GM21825 (cell line): ENCODE data around the gene CCR7.

Experiments used
- ATAC-seq: cut with Tn5 transposase; IDR thresholded peaks from one replicate; pipeline ENCODE4 v1.9.1; 2021; ENCODE audit warnings: mild to moderate bottlenecking, moderate library complexity; ENCODE audit not compliant: unreplicated experiment

Gene CCR7

DNA sequence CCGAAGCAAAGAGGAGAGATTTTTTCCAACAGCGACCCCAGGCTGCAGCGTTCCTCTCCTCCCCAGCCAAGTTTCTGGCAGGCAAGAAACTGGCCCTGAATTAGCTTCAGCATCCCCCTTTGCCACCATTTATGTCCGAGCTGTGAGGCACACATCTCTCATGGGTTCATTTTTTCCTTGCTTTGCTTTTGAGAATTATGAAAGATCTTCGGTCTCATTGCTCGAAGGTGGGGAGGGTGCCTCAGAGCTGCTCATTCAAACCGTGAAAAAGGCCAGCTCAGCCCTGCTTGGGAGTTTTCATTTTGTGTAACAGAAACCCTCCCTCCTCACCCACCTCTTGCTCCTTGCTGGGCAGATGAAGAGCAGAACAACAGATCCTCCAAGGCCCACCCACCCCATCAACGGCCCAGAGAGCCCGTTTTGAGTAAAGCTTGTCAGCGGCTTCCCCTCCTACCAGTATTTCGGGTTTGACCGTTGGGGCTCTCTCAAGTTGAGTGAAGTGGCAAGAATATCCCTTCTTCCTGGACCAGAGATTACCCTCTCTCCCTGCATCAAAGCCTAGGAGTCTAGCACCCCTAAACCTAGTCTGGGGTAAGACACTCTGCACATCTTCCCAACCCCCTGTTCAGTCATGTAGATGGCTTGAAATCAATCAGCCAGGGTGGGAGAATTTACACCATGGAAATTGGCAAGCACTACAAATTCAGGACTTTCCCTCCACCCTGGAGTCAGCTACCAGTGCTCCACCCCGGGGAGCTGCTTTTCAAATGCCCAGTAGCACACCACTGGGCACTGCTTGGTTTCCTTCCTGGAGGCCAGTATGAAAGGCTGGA, 1.8 kb downstream of the CCR7 start:
- no peak for ATAC-seq

DNA sequence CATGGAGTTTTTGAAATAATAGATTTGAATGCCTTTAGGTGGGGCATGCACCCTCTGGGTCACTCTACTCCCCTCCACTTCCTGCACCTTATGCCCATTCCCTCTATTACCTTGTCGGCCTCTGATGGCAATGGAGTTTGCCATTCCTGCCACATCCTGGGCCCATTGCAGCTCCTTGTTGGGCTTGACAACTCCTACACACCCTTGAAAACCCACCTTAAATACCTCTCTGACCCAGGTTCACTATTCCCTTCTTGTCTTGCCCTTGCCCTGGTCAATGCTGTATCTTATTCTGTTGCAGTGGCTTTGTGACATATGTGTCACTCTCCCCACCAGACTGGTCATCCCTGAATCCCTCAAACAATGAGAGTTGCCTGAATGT, 2.4 kb downstream of the CCR7 start:
- ATAC-seq, result no peak

DNA sequence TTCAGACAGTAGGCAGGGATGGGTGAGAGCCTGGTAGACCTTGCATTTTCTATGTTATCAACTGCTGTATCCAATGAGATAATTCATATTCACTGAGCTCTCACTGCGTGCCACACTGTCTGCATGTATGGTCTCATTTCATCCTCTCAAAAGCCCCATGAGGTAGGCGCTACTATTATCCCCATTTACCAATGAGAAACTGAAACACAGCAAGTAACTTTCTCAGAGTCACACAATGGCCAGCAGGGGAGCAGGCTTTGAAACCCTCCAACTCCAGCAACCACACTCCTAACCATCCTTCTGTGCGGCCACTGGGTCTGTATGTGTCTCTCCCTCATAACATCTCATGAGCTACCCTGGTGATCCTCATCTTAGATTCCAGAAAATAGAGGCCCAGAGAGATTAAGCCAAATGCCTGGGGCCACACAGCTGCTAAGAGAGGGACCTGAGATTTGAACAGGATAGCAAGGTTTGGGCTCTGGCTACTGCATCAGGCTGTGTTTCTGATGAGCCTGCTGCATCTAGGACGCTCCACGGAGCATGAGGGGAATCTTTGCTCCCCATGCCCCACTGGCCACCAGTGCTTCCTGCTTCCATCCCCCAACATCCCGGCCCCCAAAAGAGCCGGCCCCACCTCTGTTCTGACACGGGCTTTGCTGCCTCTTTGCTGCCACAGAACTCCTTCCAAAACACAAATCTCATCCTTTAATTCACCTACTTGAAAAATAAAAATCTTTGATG, 3.2 kb downstream of the CCR7 start:
- no peak for ATAC-seq

DNA sequence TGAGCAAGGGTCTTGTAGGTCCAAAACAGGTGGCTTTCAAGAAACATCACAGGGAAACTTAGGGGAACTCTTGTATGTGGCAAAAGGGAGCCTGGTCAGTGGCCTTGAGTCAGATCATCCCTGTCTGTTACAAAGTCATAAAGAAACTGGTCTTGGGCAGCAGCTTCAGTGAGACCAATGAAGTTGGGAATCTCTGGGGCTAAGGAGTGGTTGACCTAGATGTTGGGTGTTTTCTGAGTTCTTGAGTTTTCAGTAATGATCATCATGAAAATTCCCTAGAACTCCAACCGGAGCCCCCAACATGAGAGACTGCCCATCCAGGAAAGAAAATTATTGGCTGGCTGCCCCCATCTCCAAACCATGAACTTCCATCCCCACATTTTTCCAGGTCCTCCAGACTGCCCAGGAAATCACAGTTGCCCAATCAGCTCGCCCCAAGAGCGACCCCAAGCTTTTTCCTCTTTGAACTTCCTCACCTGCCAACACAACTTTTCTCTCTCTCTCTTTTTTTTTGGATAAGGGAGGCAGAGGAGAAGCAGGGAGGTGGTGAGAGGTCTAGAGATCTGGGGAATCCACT, 3.9 kb downstream of the CCR7 start:
- peak; percentile 14 for ATAC-seq

DNA sequence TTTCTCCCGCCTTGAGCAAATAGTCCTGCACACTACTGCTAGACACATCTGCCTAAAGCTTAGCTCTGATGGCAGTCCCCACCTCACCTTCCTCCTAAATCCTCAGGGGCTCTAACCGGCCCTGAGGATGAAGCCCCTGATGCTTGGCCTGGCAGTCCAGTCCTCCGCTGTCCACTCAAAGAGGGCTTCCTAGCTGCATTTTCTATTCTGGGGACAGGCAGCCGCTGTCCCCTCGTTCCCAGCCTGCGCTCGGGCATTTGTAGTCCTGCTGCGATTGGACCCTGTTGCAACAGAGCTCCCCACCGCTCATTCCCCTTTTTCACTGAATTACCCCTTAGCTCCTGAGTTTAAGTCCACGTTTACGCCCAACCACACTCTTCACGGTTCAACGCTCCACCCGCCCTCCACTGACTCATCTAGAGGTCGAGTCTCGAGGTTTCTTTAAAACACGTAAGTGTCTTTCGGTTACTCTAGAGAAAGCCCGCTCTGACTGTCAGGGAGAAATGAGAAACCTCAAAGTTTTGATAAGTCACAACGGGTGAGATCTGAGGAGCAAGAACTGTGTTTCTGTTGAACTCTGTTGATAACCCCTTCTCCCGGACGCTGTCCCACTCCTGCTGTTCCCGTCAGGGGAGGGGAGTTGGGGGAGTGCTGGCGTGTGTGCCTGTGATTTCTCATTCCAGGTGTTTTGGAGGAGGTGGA, 4.5 kb downstream of the CCR7 start:
- peak; percentile 38 for ATAC-seq

DNA sequence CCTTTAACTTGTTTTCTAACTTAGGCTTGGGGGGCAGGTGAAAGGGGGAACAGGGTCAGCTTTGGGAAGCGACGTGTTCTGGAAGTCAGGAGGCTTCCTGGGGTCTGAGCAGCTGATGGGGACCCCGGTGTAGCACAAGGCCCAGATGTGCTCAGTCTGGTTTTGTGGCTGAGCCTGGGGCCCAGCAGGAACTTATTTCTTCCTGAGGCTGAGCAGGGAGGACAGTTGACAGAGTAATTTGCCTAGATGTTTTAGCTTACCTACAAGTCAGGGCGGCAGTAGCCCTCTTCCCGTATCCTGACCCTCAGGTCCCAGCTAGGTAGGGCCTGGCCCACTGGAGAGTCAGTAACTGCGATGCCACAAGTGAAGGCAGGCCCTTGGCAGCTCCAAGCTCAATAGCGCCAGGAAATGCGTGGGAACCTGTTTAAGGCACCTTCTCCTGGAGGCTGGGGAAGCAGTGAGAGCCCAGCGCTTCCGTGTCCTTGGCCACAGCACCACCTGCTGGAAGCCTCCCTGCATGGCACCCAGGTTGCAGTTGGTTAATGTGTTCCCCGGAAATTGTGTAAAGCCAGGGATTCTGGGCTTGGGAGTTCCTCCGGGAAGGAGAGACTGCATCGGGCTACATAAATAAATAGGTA, 5.2 kb downstream of the CCR7 start:
- ATAC-seq, result peak; percentile 29

DNA sequence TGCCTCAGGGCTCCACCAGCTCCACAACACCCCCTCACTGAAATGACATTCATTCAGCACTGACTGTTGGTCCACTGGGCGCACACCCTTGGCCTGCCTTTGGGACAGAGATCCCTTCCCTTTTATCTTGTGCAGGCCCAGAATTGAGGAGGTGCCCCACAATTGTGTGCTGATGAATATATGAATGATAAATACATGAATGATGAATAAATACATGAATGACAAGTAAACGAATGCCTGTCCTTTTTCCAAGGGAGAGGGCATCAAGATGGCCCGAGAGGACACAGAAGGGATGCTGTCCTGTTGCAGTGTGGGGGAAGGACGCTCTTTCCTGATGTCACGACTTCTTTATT, 5.7 kb downstream of the CCR7 start:
- ATAC-seq, result no peak

DNA sequence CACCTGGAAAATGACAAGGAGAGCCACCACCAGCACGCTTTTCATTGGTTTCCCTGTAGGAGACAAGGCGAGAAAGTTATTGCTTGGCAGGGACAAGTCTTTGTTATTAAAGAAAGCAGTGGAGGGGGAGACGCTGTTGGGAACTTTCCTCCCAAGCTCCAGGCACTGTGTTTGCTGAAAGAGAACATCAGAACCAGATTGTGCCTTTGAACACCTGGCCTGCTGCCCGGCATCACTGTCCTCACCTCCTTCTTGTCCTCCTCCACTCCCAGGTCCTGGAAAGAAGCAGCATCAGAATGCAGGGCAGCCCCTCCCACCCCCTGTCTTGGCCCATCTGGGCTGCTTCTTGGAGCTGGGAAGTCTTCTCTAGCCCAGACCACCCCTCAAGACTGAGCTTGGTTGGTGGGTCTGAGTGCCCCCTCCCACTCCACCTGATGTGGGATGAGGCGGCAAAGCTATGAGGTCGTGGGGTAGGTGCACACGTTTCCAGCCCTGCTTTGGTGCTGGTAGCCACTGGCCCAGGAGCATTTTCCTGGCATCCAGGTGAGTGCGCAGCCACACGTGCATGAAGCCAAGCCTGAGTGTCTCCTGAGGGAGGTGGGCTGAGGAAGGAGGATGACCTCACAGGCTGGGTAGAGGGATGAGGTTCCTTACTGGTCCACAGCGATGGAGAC, 6.2 kb downstream of the CCR7 start:
- no peak for ATAC-seq

DNA sequence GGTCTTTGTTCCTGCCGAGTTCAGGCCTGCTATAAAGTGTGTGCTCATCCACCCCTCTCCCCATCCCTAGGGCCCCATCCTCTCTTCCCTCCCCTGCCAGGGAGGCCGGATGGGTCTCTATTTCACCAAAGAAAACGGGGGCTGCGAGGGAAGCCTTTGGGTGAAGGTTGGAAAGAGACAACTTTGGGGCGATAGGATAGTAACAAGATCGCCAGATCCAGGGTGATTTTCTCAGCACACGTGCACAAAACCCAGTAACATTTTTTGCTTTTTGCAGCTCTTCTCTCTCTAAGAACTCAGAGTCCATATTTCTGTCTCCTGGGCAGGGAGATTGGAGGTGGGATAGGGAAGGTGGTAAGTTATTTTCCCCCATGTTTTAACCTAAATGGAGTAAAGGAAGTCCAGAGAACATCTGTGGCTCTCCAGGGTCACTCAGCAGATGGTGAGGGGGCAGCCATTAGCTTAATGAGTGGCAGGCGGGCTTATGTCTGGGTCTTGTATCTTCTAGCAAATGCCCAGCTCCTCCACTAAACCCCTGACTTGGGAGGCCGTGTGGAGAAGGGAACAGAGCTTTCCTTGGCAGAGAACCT, 6.9 kb downstream of the CCR7 start:
- ATAC-seq, result no peak

DNA sequence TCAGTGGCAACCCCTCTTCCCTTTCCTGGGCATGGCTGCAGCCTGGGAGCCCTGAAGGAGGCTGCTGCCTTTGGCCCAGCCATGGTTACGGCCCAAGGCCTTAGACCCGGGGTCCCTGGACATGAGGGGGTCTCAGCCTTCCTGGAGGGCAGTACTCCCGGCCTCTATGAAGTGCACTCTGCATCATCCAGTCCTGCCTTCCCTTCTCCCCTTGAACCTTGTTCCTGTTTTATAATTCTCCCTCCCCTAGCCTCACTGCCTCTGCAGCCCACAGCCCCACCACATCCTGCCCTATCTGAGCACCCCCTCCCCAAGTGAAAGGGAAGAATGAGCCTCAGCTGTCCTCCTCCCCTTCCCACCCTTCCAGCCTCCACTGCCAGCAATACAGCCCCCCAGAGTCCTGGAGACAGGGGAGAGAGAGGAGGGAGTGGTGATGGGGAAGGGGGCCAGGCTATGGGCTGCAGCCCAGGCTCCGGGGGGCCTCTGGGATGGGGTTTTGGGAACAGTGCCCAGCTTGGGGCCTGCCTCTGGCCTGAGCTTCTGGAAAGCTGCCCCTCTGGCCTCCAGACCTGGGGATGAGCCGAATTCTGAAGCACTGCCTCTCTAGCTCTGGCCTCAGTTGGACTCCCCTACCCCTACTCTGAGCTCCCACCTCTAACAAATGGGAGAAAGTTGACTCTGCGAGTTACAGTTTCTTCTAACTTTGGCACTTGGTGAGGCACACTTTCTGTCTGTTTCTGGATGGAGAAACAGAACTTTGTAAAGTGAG, 7.6 kb downstream of the CCR7 start:
- no peak for ATAC-seq

DNA sequence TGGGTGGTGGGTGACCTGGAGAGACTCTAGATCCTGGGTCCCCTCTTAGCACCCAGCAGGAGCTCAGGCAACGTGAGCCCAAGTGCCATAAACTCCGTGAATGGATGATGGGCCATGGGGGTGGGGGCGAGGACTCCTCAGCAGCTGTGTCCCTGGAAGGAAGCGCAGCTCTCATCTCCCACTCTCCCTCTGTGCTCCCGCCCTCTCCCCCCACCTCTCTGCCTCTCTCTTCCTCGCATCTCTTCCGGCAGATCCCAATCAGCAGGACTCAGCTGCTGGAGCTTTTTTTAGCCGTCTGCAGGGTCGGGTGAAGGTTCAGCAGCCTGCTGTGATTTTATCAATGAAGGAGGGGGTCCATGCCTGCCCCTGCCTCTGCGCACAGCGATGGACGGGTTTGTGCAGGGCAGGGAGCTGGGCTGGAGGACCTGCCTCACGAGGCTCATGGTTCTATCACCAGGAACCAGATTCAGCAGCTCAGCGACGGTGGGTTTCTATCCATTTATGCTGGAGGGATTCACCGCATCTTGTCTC, 8.3 kb downstream of the CCR7 start:
- no peak for ATAC-seq

DNA sequence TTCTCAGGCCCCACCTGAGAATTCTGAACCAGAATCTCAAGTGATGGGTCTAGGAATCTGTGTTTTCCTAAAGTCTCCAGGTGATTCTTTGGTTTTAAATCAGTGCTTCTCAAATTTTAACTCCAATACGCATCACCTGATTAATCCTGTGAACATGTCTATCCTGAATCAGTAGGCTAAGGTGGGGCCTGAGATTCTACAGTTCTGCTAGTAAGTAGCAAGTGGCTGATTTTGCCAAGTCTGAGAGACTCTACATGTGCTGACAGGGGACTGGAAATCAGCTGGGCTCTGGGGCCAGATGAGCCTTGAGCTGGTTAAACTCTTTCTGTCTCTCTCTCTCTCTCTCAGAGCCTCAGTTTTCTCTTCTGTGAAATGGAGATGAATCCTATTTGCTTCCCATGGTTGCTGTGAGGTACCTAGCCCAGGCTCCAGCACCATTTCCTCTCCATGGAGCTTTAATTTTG, 9.0 kb downstream of the CCR7 start:
- no peak for ATAC-seq

DNA sequence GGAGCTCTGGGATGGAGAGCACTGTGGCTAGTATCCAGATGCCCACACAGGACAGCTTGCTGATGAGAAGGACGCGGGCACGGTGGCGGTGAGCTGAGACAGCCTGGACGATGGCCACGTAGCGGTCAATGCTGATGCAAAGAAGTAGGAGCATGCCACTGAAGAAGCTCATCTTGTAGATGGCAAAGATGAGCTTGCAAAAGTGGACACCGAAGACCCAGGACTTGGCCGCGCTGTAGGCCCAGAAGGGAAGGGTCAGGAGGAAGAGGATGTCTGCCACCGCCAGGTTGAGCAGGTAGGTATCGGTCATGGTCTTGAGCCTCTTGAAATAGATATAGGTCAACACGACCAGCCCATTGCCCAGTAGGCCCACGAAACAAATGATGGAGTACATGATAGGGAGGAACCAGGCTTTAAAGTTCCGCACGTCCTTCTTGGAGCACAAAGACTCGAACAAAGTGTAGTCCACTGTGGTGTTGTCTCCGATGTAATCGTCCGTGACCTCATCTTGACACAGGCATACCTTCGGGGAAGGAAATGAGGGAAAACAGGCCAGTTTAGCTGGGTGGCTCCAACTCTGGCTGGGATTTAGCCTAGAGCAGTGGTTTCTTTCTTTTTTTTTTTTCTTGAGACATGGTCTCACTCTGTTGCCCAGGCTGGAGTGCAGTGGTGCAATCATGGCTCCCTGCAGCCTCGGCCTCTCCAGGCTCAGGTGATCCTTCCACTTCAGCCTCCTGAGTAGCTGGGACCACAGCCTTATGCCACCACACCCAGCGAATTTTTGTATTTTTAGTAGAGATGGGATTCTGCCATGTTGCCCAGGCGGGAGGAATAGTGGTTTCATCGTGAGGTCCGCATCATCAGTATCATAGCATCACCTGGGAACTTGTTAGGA, 9.7 kb downstream of the CCR7 start:
- ATAC-seq, result no peak

DNA sequence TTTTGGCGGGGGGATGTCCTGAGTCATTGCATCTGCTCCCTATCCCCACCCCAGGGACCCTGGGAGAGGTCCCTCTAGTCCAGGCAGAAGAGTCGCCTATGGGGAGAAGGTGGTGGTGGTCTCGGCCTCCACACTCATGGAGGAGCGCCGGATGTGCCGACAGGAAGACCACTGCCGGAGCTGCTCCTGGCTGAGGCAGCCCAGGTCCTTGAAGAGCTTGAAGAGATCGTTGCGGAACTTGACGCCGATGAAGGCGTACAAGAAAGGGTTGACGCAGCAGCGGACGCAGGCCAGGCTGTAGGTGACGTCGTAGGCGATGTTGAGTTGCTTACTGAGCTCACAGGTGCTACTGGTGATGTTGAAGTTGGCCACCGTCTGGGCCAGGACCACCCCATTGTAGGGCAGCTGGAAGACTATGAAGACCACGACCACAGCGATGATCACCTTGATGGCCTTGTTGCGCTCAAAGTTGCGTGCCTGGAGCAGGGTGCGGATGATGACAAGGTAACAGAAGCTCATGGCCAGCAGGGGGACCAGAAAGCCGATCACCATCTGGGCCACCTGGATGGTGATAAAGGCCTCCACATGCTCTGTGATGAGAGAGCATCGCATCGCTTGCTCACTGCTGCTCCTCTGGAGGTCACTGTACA, 10.5 kb downstream of the CCR7 start:
- ATAC-seq, result no peak

DNA sequence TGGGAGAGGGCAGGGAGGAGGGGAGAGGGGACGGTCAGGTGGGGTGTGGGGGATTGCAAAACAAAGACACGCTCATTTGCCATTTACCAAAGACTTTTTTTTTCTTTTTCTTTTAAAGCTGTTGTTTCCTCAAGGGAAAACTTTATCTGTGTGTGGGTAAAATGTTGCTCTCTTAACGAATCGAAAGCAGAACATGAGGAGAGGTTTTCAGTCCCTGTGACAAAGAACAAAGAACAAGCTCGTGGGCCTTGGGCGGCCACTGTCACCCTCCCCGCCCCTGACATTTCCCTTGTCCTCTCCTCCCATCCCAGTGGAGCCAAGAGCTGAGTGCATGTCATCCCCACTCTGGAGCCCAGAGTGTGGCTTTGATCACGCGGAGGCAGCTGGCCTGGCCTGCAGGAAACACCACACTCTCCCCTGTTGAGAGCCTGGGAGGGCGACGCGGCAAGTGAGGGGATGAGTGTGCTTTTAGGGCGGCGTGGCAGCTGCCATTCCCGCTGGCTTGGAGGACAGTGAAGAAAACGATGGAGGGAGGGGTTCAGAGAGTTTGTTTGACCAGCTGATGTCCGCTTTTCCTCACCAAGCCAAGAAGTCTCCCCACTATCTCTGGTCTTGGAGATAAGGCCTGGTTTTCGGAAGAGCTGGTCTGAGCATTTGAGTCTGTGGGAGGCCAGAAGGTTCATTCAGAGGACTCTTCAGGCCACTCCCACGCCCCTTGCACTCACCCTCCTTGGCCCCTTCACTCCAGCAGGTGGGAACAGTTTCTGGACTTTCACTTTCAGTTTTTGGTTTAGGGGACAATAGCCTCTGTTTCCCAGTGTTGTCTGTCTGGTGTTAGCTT, 11.4 kb downstream of the CCR7 start:
- ATAC-seq, result no peak

DNA sequence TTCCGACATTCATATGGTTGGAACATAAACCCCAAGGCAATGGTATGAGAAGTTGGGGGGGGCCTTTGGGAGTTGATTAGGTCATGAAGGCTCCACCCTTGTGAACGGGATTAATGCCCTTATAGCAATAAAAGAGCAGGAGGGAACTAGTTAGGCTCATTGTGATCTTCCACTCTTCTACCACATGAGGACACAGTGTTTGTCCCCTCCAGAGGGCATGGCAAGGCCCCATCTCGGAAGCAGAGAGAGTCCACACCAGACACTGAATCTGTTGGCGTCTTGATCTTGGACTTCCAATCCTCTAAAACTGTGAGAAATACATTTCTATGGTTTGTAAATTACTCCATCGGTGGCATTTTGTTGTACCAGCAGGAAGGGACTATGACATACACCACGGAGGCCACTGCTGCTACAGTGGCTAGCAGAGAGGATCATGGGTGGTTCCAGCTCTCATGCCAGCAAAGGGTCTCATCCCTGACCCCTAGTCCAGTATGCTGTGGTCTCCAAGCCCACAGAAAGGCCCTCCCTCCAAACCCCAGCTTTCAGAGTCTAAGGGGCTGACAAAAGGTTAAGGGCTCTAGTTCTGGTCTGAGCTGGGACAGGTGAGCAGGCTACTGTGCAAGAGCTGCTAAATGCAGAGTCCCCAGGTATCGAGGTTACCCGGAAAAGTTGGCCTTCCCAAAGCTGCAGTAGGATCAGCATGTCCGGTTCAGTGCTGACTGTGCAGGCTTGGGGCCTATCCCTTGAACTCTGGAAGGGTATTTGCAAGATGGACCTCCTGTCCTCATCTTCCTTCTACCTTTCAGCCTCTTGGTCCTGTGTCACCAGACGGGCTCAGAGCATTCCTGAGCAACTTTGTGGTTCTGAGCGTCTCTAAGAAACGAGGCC, 12.2 kb downstream of the CCR7 start:
- ATAC-seq, result no peak
